Loucy (cell line): ENCODE data around the gene CAB39.

Experiments used
- EZH2phosphoT487 ChIP-seq: fragments of 200-600 bp; IDR thresholded peaks from 2 replicates; pipeline ENCODE4 v1.6.1; 2018; ENCODE audit warnings: antibody characterized with exemption, mild to moderate bottlenecking, moderate library complexity, borderline replicate concordance
- TF ChIP-seq, protein P1 (sequence below): fragments of 200-600 bp; sonication (generic); conservative IDR thresholded peaks from 2 replicates; pipeline ENCODE4 v1.5.1; 2014; ENCODE audit warnings: mild to moderate bottlenecking, antibody characterized with exemption, low read length

DNA sequence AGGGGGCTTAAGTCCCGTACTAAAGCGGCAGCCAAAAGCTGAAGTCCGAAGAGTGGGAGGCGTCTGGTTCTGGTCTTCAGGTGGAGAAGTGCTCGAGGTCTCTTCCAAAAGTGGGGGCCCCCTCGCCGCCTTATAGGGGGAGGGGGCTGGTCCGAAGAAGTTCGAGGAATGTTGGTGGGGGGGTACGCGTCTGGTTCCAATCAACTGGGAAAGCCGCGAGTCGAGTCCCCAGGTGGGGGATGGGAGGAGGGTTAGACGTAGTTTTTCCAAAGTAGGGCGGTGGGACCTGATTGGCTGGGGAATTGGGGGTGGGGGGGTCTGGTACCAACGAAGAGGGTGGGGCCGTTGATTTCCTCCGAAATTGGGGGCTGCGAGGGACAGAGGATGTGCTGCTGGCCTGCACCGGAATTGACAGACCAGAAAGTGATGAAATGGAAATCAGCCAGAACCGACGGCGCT, 152.7 kb downstream of the CAB39 start:
- TF ChIP-seq, protein P1, sequence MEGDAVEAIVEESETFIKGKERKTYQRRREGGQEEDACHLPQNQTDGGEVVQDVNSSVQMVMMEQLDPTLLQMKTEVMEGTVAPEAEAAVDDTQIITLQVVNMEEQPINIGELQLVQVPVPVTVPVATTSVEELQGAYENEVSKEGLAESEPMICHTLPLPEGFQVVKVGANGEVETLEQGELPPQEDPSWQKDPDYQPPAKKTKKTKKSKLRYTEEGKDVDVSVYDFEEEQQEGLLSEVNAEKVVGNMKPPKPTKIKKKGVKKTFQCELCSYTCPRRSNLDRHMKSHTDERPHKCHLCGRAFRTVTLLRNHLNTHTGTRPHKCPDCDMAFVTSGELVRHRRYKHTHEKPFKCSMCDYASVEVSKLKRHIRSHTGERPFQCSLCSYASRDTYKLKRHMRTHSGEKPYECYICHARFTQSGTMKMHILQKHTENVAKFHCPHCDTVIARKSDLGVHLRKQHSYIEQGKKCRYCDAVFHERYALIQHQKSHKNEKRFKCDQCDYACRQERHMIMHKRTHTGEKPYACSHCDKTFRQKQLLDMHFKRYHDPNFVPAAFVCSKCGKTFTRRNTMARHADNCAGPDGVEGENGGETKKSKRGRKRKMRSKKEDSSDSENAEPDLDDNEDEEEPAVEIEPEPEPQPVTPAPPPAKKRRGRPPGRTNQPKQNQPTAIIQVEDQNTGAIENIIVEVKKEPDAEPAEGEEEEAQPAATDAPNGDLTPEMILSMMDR = no peak
- TF ChIP-seq EZH2phosphoT487 = no peak
